ENCODE measurements around the gene HAUS2.
"Not testable (repeated sequence)": the region's sequence is repeated elsewhere in the genome, so short reads cannot be mapped to it uniquely, and the experiment has no call there.

The HAUS2 gene

GRCh38 chr15:42576040-42576594, 27.5 kb downstream of the HAUS2 start:
- peak; percentile 54 for DNase-seq

- DNase-seq, result peak; percentile 17
Measured at GRCh38 chr15:42576776-42577175, 28.1 kb downstream of the HAUS2 start.

- peak; percentile 8 for DNase-seq
Measured at GRCh38 chr15:42577514-42578031, 28.9 kb downstream of the HAUS2 start.

GRCh38 chr15:42578984-42579537, 30.4 kb downstream of the HAUS2 start:
- DNase-seq, result no peak

- peak; percentile 85 for DNase-seq
Measured at GRCh38 chr15:42581272-42581730, 32.7 kb downstream of the HAUS2 start.

- DNase-seq, result no peak
Measured at GRCh38 chr15:42582569-42583375, 34.1 kb downstream of the HAUS2 start.

- peak; percentile 10 for DNase-seq
Measured at GRCh38 chr15:42584031-42584765, 35.6 kb downstream of the HAUS2 start.

- no peak for DNase-seq
Measured at GRCh38 chr15:42590619-42591237, 42.1 kb downstream of the HAUS2 start.

GRCh38 chr15:42591238-42591934, 42.7 kb downstream of the HAUS2 start:
- DNase-seq, result peak; percentile 16

GRCh38 chr15:42592716-42593115, 44.1 kb downstream of the HAUS2 start:
- no peak for DNase-seq

- no peak for DNase-seq
Measured at GRCh38 chr15:42593143-42593542, 44.5 kb downstream of the HAUS2 start.

- no peak for DNase-seq
Measured at GRCh38 chr15:42594095-42594494, 45.5 kb downstream of the HAUS2 start.

GRCh38 chr15:42595626-42596240, 47.1 kb downstream of the HAUS2 start:
- no peak for DNase-seq

- not testable (repeated sequence) for DNase-seq
Measured at GRCh38 chr15:42601316-42601715, 52.7 kb downstream of the HAUS2 start.

GRCh38 chr15:42602501-42602900, 53.9 kb downstream of the HAUS2 start:
- peak; percentile 1 for DNase-seq

GRCh38 chr15:42603978-42604377, 55.3 kb downstream of the HAUS2 start:
- no peak for DNase-seq

GRCh38 chr15:42604894-42605744, 56.5 kb downstream of the HAUS2 start:
- DNase-seq, result peak; percentile 86

GRCh38 chr15:42605796-42606195, 57.2 kb downstream of the HAUS2 start:
- DNase-seq, result no peak

- peak; percentile 2 for DNase-seq
Measured at GRCh38 chr15:42608110-42608531, 59.5 kb downstream of the HAUS2 start.

GRCh38 chr15:42608752-42609488, 60.3 kb downstream of the HAUS2 start:
- DNase-seq, result no peak

All from NCI-H69 (cell line).